ENCODE results near the gene CRIP1.

Gene CRIP1

DNA sequence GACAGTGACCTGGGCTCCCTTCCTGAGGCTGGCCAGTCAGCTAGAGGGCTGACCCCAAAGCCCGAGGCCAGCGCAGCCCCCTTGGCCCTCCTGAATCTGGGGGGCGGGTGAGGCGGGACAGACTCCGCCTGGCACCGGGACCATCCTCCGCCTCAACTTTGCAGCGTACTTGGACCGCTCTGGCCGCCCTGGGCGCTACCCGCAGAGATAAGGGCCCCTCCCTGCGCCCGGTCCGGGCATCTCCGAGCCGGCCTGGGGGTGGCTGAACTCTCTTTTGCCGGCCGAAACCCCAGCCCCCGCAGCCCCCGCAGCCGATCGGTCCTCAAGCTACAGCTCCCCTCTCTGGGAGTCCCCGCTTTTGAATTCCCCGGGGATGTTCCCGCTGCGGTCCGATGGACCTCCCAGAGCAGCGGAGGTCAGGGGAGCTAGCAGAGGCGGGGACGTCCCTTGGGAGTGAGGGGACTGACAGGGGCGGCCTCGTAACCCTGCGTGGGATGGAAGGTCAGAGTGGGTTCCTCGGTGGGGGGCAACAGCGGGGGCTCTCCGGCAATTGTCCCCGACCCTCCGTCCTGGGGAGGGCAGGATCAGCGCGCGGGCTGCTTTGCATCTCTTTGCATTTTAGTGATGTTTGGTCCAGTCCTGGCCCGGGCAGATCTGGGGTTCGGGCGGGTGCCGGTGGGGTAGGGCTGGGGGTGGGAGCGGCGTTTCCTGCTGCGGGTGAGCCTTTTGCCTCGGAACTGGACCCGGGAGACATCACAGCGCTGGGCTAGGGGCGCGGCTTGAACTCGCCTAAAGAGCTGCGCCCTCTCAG lies at the start of gene CRIP1:
CRIP1 (plus strand) TSS at position 724 of the 811 bp plus-strand sequence. CDS start 374 bp downstream, outside the sequence.
- TF ChIP-seq REST (IDR thresholded peaks at IDR 0.05; ENCODE audit: low read depth) (no peak), ZBTB7A (IDR thresholded peaks at IDR 0.05; ENCODE audit: low read depth) (no peak), CREB1 (IDR thresholded peaks at IDR 0.05; ENCODE audit: low read depth) (no peak), FOXM1 (IDR thresholded peaks at IDR 0.05; ENCODE audit: borderline replicate concordance, low read depth) (no peak), TCF12 (IDR thresholded peaks at IDR 0.05; ENCODE audit: low read depth) (no peak), NFIC (IDR thresholded peaks at IDR 0.05) (no peak), TAF1 (IDR thresholded peaks at IDR 0.05; ENCODE audit: low read depth) (no peak), CEBPB (IDR thresholded peaks at IDR 0.05) (no peak), TEAD4 (IDR thresholded peaks at IDR 0.05) (no peak), EP300 (IDR thresholded peaks at IDR 0.05; ENCODE audit: borderline replicate concordance) (no peak), EGR1 (IDR thresholded peaks at IDR 0.05) (no peak), YY1 (IDR thresholded peaks at IDR 0.05; ENCODE audit: low read depth) (no peak), RAD21 (IDR thresholded peaks at IDR 0.05; ENCODE audit: low read depth) (no peak)
- TF ChIP-seq, protein P1, sequence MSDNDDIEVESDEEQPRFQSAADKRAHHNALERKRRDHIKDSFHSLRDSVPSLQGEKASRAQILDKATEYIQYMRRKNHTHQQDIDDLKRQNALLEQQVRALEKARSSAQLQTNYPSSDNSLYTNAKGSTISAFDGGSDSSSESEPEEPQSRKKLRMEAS (IDR thresholded peaks at IDR 0.05) = no peak
- TF ChIP-seq, protein P2, sequence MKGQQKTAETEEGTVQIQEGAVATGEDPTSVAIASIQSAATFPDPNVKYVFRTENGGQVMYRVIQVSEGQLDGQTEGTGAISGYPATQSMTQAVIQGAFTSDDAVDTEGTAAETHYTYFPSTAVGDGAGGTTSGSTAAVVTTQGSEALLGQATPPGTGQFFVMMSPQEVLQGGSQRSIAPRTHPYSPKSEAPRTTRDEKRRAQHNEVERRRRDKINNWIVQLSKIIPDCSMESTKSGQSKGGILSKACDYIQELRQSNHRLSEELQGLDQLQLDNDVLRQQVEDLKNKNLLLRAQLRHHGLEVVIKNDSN (IDR thresholded peaks at IDR 0.05) = no peak

DNA sequence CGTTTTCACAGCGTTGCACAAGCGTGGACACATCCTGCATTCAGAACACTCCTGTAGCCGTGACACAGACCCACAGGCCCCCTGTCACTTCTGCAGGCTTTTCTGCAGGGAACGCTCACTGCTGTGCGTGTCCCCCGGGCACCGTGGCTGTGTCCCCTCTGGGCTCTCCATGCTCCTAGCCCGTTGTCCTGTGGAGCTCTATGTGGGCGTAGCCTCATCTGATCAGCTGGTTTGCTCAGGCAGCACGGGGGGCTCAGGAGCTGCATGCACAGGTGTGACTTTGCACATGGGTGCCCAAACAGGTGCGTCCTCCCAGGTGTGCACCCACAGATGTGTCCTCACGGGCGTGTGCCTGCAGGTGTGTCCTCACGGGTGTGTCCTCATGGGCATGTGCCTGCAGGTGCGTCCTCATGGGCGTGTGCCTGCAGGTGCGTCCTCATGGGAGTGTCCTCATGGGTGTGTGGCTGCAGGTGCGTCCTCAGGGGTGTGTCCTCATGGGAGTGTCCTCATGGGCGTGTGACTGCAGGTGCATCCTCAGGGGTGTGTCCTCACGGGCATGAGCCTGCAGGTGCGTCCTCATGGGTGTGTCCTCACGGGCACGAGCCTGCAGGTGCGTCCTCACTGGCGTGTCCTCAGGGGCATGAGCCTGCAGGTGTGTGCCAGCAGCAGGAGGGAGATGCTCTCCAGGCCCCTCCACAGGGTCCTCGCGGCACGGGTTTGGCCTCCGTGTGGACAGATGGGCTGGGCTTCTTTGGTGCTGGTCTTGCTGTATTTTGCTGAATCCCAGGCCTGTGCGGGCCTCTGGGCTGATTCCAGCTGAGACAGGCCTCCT lies 49.6 kb upstream of the CRIP1 start:
- TF ChIP-seq CREB1 (IDR thresholded peaks at IDR 0.05; ENCODE audit: low read depth) (no peak), REST (IDR thresholded peaks at IDR 0.05; ENCODE audit: low read depth) (no peak), ZBTB7A (IDR thresholded peaks at IDR 0.05; ENCODE audit: low read depth) (no peak), CEBPB (IDR thresholded peaks at IDR 0.05) (no peak), EGR1 (IDR thresholded peaks at IDR 0.05) (no peak), NFIC (IDR thresholded peaks at IDR 0.05) (no peak), EP300 (IDR thresholded peaks at IDR 0.05; ENCODE audit: borderline replicate concordance) (no peak), FOXM1 (IDR thresholded peaks at IDR 0.05; ENCODE audit: borderline replicate concordance, low read depth) (no peak), YY1 (IDR thresholded peaks at IDR 0.05; ENCODE audit: low read depth) (no peak), TEAD4 (IDR thresholded peaks at IDR 0.05) (no peak), RAD21 (IDR thresholded peaks at IDR 0.05; ENCODE audit: low read depth) (no peak), TCF12 (IDR thresholded peaks at IDR 0.05; ENCODE audit: low read depth) (no peak; the same call in 1 of the 2 replicates), TAF1 (IDR thresholded peaks at IDR 0.05; ENCODE audit: low read depth) (no peak)
- TF ChIP-seq, protein P2 (IDR thresholded peaks at IDR 0.05) = no peak
- TF ChIP-seq, protein P1 (IDR thresholded peaks at IDR 0.05) = no peak

DNA sequence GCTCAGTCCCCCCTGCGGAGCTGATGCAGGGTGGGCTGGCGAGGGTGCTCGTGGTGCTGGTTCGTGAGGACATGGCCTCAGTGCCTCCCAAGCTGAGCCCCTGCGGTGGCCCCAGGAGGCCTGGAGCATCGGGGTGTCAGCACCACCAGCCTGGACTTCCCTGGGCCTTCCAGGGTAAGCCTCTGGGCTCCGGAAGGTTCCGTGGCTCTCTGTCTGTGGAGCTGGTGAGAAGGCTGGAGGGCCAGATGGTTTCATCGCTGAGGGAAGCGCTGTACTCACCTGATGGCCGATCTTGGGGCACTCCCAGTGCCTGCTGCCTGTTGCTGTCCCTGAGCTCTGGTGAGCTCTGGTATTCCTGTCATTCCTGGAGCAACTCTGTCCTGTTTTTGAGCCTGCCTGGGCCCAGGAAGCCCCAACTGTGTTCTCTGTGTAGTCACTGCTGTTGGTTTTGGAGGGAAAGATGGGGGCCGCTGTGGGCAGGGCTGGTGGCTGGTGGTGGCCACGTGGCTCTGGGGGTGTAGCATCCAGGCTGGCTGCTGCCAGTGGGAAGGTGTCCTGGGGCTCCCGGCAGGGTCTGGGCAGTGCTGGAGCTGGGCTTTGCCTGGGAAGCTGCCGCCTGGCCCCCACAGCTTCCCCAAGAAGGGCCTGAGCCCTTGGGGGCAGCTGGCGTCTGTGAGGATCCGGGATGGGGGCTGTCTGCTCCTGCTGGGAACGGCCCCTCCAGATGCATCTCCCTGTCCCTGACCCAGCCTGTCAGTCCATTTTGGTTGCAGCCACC lies 48.8 kb upstream of the CRIP1 start:
- TF ChIP-seq, protein P2 (IDR thresholded peaks at IDR 0.05) = no peak
- TF ChIP-seq EGR1 (IDR thresholded peaks at IDR 0.05) (no peak), TAF1 (IDR thresholded peaks at IDR 0.05; ENCODE audit: low read depth) (no peak), NFIC (IDR thresholded peaks at IDR 0.05) (no peak), REST (IDR thresholded peaks at IDR 0.05; ENCODE audit: low read depth) (no peak)
- TF ChIP-seq, protein P1 (IDR thresholded peaks at IDR 0.05) = no peak

Data from Ishikawa (cell line).